ENCODE data around the gene YARS1.
"Not testable (repeated sequence)": the region's sequence is repeated elsewhere in the genome, so short reads cannot be mapped to it uniquely, and the experiment has no call there.

The YARS1 gene

GRCh38 chr1:32813941-32814739 is 3.0 kb downstream of the YARS1 start:
- H3K27ac ChIP-seq (ENCODE audit: low read depth, low read length): no peak overlapping the region
- H3K9me3 ChIP-seq (ENCODE audit: control insufficient read depth, insufficient read depth, low read depth, low read length): no peaks in the 10 kb centered on the region
- no peak overlapping the region for H3K9ac ChIP-seq (ENCODE audit: low read length)
- H3K36me3 ChIP-seq (ENCODE audit: control insufficient read depth, insufficient read depth, low read length): peaks cover 45% of the 10 kb centered on the region
- H3K4me1 ChIP-seq (ENCODE audit: control insufficient read depth, insufficient read depth, low read length): peaks cover 42% of the 10 kb centered on the region
- no peaks in the 10 kb centered on the region for H3K27me3 ChIP-seq (ENCODE audit: control insufficient read depth, insufficient read depth, low read length)
- H3K4me3 ChIP-seq (ENCODE audit: low read depth, low read length): no peak overlapping the region

DNA sequence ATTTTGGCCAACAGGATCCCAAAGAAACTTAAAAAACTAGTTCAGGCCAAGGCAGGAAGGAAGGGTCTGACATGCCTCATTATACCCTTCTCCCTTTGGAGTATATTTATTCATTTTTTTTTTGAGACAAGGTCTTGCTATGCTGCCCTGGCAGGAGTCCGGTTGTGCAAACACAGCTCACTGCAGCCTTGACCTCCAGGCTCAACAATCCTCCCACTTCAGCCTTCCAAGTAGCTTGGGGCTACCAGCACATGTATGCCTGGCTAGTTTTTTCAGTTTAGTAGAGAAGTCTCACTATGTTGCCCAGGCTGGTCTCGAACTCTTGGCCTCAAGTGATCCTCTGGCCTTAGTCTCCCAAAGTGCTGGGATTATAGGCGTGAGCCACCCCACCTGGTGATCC is 5.2 kb downstream of the YARS1 start:
- Histone ChIP-seq H3K27ac (ENCODE audit: low read depth, low read length) (peak overlapping the region; percentile 58; the same call in 1 of the 2 replicates), H3K27me3 (ENCODE audit: control insufficient read depth, insufficient read depth, low read length) (no peaks in the 10 kb centered on the region), H3K4me3 (ENCODE audit: low read depth, low read length) (no peak overlapping the region), H3K4me1 (ENCODE audit: control insufficient read depth, insufficient read depth, low read length) (peaks cover 34% of the 10 kb centered on the region), H3K36me3 (ENCODE audit: control insufficient read depth, insufficient read depth, low read length) (peaks cover 67% of the 10 kb centered on the region), H3K9ac (ENCODE audit: low read length) (peak overlapping the region; percentile 43), H3K9me3 (ENCODE audit: control insufficient read depth, insufficient read depth, low read depth, low read length) (no peaks in the 10 kb centered on the region)

DNA sequence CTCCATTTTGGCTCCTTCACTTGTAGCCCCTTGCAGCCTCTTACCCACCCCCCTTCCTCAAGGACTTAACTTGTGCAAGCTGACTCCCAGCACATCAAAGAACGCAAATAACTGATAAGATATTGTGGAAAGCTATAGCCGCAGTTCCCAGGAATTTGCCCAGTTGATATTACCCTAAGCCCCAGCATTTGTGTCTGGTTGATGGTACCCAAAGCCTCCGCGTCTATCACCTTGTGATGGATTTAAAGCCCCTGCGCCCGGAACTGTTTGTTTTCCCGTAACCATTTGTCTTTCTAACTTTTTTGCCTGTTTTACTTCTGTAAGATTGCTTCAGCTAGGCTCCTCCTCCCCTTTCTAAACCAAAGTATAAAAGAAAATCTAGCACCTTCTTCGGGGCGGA is 5.9 kb downstream of the YARS1 start:
- Histone ChIP-seq H3K9ac (ENCODE audit: low read length) (no peak overlapping the region), H3K27ac (ENCODE audit: low read depth, low read length) (no peak overlapping the region), H3K36me3 (ENCODE audit: control insufficient read depth, insufficient read depth, low read length) (peaks cover 74% of the 10 kb centered on the region), H3K9me3 (ENCODE audit: control insufficient read depth, insufficient read depth, low read depth, low read length) (no peaks in the 10 kb centered on the region), H3K27me3 (ENCODE audit: control insufficient read depth, insufficient read depth, low read length) (no peaks in the 10 kb centered on the region), H3K4me3 (ENCODE audit: low read depth, low read length) (no peak overlapping the region), H3K4me1 (ENCODE audit: control insufficient read depth, insufficient read depth, low read length) (peaks cover 34% of the 10 kb centered on the region)

DNA sequence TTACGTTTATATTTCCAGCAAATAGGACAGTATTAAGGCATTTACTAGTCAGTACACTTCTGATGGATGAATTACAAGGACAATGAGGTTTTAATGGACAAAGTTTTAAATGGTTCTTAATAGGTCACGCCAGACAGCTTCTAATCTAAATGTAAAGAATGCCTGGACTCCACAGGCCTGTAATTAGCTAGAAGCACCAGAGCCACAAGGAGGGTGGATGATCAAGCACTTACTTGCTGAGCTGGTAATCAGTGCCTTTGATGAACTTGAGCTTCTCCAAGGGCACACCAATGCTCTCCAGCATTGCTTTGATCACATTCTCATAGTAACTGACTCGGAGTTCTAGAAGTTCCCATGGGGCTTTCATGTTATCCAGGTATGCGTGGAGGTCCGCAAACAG is 6.8 kb downstream of the YARS1 start:
- peaks cover 78% of the 10 kb centered on the region for H3K36me3 ChIP-seq (ENCODE audit: control insufficient read depth, insufficient read depth, low read length)
- H3K4me1 ChIP-seq (ENCODE audit: control insufficient read depth, insufficient read depth, low read length): peaks cover 31% of the 10 kb centered on the region
- H3K9me3 ChIP-seq (ENCODE audit: control insufficient read depth, insufficient read depth, low read depth, low read length): no peaks in the 10 kb centered on the region
- H3K27me3 ChIP-seq (ENCODE audit: control insufficient read depth, insufficient read depth, low read length): no peaks in the 10 kb centered on the region
- H3K4me3 ChIP-seq (ENCODE audit: low read depth, low read length): no peak overlapping the region
- no peak overlapping the region for H3K9ac ChIP-seq (ENCODE audit: low read length)
- H3K27ac ChIP-seq (ENCODE audit: low read depth, low read length): no peak overlapping the region

- peaks cover 73% of the 10 kb centered on the region for H3K36me3 ChIP-seq (ENCODE audit: control insufficient read depth, insufficient read depth, low read length)
- H3K9ac ChIP-seq (ENCODE audit: low read length): no peak overlapping the region
- H3K27me3 ChIP-seq (ENCODE audit: control insufficient read depth, insufficient read depth, low read length): no peaks in the 10 kb centered on the region
- peaks cover 23% of the 10 kb centered on the region for H3K4me1 ChIP-seq (ENCODE audit: control insufficient read depth, insufficient read depth, low read length)
- H3K9me3 ChIP-seq (ENCODE audit: control insufficient read depth, insufficient read depth, low read depth, low read length): no peaks in the 10 kb centered on the region
- H3K27ac ChIP-seq (ENCODE audit: low read depth, low read length): no peak overlapping the region
- no peak overlapping the region for H3K4me3 ChIP-seq (ENCODE audit: low read depth, low read length)
Measured at GRCh38 chr1:32808580-32808979, 8.6 kb downstream of the YARS1 start.

DNA sequence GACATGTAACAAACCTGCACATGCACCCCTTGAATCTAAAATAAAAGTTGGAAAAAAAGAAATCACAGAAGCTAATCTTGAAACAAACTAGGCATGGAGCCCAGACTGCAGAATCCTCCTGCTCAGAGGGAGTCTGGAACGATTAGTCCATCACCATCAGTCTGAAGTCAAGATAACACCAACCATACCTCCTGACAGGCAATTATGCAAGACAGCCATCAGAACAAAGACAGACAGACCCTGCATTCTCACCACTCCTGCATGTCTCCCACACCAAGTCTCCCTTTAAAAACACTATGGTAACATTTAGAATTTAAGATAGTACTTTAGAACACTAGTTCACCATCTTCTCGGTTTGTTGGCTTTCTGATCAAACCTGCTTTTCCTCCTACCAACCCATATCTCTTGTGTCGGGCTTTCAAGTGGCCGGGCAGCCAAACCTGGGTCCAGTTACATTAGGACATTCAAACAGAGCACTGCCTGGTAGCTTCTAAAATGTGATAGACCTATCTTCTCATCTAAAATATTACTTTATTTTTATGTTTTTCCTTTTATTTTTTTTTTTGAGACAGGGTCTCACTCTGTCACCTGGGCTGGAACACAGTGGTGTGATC is 10.1 kb downstream of the YARS1 start:
- H3K9ac ChIP-seq (ENCODE audit: low read length): no peak overlapping the region
- no peaks in the 10 kb centered on the region for H3K9me3 ChIP-seq (ENCODE audit: control insufficient read depth, insufficient read depth, low read depth, low read length)
- peaks cover 83% of the 10 kb centered on the region for H3K36me3 ChIP-seq (ENCODE audit: control insufficient read depth, insufficient read depth, low read length)
- H3K27me3 ChIP-seq (ENCODE audit: control insufficient read depth, insufficient read depth, low read length): no peaks in the 10 kb centered on the region
- H3K4me1 ChIP-seq (ENCODE audit: control insufficient read depth, insufficient read depth, low read length): peaks cover 15% of the 10 kb centered on the region; the same call in 1 of the 2 replicates
- no peak overlapping the region for H3K27ac ChIP-seq (ENCODE audit: low read depth, low read length)
- no peak overlapping the region for H3K4me3 ChIP-seq (ENCODE audit: low read depth, low read length)

DNA sequence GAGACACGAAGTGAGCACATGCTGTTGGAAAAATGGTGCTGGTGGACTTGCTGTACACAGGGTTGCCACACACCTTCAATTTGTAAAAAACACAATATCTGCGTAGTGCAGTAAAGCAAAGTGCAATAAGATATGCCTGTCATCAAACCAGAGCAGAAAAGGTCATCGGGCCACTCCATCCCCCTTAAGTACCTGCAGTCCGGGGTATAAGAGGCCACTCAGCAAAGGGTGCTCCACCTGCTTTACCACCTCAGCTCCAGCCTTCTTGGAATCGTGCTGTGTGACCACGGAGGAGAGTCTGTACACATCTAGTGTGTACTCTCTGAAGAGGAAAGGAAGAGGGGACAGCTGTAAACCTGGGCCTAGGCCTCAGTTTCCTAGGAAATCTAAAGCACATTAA is 10.9 kb downstream of the YARS1 start:
- no peak overlapping the region for H3K4me3 ChIP-seq (ENCODE audit: low read depth, low read length)
- peaks cover 8% of the 10 kb centered on the region; the same call in 1 of the 2 replicates for H3K4me1 ChIP-seq (ENCODE audit: control insufficient read depth, insufficient read depth, low read length)
- no peaks in the 10 kb centered on the region for H3K9me3 ChIP-seq (ENCODE audit: control insufficient read depth, insufficient read depth, low read depth, low read length)
- H3K9ac ChIP-seq (ENCODE audit: low read length): no peak overlapping the region
- H3K27ac ChIP-seq (ENCODE audit: low read depth, low read length): no peak overlapping the region
- H3K27me3 ChIP-seq (ENCODE audit: control insufficient read depth, insufficient read depth, low read length): no peaks in the 10 kb centered on the region
- peaks cover 81% of the 10 kb centered on the region for H3K36me3 ChIP-seq (ENCODE audit: control insufficient read depth, insufficient read depth, low read length)

DNA sequence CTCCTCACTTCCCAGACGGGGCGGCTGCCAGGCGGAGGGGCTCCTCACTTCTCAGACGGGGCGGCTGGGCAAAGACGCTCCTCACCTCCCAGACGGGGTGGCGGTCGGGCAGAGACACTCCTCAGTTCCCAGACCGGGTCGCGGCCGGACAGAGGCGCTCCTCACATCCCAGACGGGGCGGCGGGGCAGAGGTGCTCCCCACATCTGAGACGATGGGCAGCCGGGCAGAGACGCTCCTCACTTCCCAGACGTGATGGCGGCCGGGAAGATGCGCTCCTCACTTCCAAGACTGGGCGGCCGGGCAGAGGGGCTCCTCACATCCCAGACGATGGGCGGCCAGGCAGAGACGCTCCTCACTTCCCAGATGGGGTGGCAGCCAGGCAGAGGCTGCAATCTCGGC is 12.7 kb downstream of the YARS1 start:
- not testable (repeated sequence) for H3K4me3 ChIP-seq (ENCODE audit: low read depth, low read length); H3K4me1 ChIP-seq (ENCODE audit: control insufficient read depth, insufficient read depth, low read length); H3K9ac ChIP-seq (ENCODE audit: low read length); H3K9me3 ChIP-seq (ENCODE audit: control insufficient read depth, insufficient read depth, low read depth, low read length); H3K27ac ChIP-seq (ENCODE audit: low read depth, low read length); H3K27me3 ChIP-seq (ENCODE audit: control insufficient read depth, insufficient read depth, low read length)
- peaks cover 79% of the 10 kb centered on the region for H3K36me3 ChIP-seq (ENCODE audit: control insufficient read depth, insufficient read depth, low read length)

DNA sequence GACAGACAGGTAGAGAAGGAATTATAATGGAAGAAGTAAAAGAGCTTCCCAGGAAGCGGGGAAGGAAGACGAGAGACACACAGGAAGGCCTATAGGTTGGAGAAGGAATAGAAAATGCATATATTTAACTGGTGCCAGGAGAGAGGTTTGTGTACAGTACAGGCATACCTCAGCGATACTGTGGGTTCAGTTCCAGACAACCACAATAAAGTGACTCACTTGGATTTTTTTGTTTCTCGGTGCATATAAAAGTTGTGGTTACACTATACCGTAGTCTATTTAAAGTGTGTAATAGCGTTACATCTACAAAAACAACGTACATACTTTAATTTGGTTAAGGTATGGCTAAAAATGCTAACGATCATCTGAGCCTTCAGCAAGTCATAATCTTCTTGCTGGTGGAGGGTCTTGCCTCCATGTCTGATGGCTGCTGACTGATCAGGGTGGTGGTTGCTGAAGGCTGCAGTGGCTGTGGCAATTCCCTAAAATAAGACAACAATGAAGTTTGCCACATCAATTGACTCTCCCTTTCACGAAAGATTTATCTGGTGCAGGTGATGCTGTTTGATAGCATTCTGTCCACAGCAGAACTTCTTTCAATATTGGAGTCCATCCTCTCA is 16.0 kb downstream of the YARS1 start:
- Histone ChIP-seq H3K4me3 (ENCODE audit: low read depth, low read length) (no peak overlapping the region), H3K27ac (ENCODE audit: low read depth, low read length) (no peak overlapping the region), H3K27me3 (ENCODE audit: control insufficient read depth, insufficient read depth, low read length) (no peaks in the 10 kb centered on the region), H3K9me3 (ENCODE audit: control insufficient read depth, insufficient read depth, low read depth, low read length) (no peaks in the 10 kb centered on the region), H3K36me3 (ENCODE audit: control insufficient read depth, insufficient read depth, low read length) (peaks cover 78% of the 10 kb centered on the region), H3K9ac (ENCODE audit: low read length) (no peak overlapping the region), H3K4me1 (ENCODE audit: control insufficient read depth, insufficient read depth, low read length) (peaks cover 6% of the 10 kb centered on the region; the same call in 1 of the 2 replicates)

GRCh38 chr1:32798679-32799416 is 18.3 kb downstream of the YARS1 start:
- H3K36me3 ChIP-seq (ENCODE audit: control insufficient read depth, insufficient read depth, low read length): peaks cover 86% of the 10 kb centered on the region
- H3K27ac ChIP-seq (ENCODE audit: low read depth, low read length): no peak overlapping the region
- H3K9me3 ChIP-seq (ENCODE audit: control insufficient read depth, insufficient read depth, low read depth, low read length): no peaks in the 10 kb centered on the region
- peaks cover 6% of the 10 kb centered on the region; the same call in 1 of the 2 replicates for H3K4me1 ChIP-seq (ENCODE audit: control insufficient read depth, insufficient read depth, low read length)
- no peak overlapping the region for H3K9ac ChIP-seq (ENCODE audit: low read length)
- H3K27me3 ChIP-seq (ENCODE audit: control insufficient read depth, insufficient read depth, low read length): no peaks in the 10 kb centered on the region
- H3K4me3 ChIP-seq (ENCODE audit: low read depth, low read length): no peak overlapping the region

All from HUES6 (cell line).